GM19193 (cell line): Measurements from ENCODE around the gene HNMT.

Experiments used
- POLR2A ChIP-seq: IDR thresholded peaks from 4 replicates; pipeline ENCODE4 v1.6.1; 2011; ENCODE audit not compliant: insufficient read depth, insufficient read length; ENCODE audit errors: extremely low read depth

The HNMT gene

DNA sequence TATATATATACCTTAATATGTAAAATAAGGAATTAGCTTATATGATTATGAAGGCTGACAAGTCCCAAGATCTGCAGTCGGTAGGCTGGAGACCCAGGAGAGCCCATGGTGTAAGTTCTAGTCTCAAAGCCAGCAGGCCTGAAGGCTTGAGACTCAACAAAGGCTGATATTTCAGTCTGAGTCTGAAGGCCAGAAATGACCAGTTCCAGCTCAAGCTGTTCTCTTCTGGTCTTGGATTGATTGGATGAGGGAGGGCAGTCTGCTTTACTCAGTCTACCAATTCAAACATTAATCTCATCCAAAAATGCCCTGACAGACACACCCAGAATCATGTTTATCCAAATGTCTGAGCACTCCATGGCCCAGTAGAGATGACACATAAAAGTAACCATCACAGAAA is 22.0 kb downstream of the HNMT start:
- no peak for TF ChIP-seq POLR2A

GRCh38 chr2:137987011-137987410 is 22.7 kb downstream of the HNMT start:
- no peak for TF ChIP-seq POLR2A

GRCh38 chr2:137991078-137991477 is 26.8 kb downstream of the HNMT start:
- TF ChIP-seq POLR2A, result no peak

GRCh38 chr2:137992039-137992646 is 27.9 kb downstream of the HNMT start:
- no peak for TF ChIP-seq POLR2A

DNA sequence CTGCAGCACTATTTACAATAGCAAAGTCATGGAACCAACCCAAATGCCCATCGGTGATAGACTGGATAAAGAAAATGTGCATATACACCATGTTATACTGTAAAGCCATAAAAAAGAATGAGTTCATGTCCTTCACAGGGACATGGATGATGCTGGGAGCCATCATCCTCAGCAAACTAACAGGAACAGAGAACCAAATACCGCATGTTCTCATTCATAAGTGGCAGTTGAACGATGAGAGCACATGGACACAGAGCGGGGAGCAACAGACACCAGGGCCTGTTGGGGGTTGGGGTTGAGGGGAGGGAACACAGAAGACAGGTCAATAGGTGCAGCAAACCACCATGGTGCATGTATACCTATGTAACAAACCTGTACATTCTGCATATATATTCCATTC is 33.5 kb downstream of the HNMT start:
- no peak for TF ChIP-seq POLR2A

DNA sequence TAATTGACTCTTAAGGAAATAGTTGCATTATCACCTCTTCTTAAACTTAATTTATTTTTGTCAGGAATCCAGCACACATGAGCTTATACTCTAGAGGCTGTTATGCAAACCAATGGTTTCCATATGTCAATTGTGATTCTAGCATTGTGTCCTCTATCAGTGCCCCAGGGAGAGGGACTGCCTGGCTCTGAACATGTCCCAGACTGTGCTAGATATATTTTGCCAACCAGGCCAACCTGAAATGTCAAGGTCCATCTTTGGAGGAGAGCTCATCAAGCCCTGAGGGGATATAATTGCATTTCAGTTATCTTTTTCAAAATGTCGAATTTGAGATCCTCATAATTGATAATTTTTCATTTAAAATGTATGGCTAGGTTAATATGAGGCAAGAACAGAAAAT is 34.2 kb downstream of the HNMT start:
- TF ChIP-seq POLR2A, result no peak

GRCh38 chr2:137999273-137999672 is 35.0 kb downstream of the HNMT start:
- TF ChIP-seq POLR2A, result no peak

DNA sequence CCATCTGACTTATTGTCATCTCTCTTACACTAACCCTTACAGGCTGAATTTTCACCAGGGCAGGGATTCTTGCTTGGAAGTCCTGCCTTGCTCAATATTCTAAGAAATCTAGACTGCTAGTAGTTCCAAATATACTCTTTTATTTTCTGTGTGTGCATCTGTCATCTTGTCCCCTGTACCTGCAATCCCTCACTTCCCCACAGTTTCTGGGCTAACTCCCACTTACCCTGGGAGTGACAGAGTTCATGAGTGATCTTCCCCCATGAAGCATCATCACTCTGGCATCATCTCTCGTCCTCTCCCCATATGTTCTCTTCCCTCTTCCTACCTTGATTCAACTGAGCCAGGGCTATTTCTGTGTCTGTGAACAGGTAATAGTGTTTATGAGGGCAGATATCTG is 35.7 kb downstream of the HNMT start:
- no peak for TF ChIP-seq POLR2A

GRCh38 chr2:138000796-138001195 is 36.5 kb downstream of the HNMT start:
- TF ChIP-seq POLR2A, result no peak

DNA sequence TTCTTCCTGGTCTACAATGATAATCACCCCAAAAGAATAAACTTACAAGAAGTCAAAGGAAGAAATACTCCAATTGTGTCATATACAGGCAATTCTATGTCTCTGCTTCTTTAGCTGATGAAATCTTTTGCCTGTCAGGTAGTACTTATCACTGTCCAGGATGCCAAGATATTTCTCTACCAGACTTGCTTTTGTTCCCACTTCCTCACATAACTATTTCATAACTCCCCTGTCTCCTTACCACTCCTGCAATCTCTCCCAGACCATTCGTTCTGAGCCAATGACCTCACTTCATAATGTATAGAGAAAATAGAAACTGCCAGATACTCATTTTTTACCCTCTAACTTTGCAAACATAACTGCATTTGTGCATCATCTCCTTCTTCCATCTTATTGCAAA is 39.1 kb downstream of the HNMT start:
- TF ChIP-seq POLR2A, result no peak

- TF ChIP-seq POLR2A, result no peak
Observed at GRCh38 chr2:138007431-138007830, 43.2 kb downstream of the HNMT start.

DNA sequence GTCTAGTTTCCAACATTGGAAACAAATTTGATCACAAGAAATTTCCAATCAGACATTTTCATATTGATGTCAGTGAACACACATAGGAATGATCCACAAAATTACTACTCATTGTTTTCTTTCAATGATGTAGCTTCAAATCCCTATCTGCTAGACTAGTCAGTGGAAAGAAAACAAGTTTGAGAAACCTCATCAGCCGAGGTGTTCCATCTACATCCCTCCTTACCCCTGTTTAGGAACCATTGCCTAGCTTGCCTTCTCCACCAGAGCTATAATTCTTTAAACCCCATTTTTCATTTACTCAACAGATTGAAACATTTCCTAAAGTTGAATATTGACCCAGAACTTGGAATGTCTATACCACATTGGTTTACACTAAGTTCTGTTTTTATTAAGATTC is 45.3 kb downstream of the HNMT start:
- TF ChIP-seq POLR2A, result no peak

- TF ChIP-seq POLR2A, result no peak
Observed at GRCh38 chr2:138010890-138011289, 46.6 kb downstream of the HNMT start.

DNA sequence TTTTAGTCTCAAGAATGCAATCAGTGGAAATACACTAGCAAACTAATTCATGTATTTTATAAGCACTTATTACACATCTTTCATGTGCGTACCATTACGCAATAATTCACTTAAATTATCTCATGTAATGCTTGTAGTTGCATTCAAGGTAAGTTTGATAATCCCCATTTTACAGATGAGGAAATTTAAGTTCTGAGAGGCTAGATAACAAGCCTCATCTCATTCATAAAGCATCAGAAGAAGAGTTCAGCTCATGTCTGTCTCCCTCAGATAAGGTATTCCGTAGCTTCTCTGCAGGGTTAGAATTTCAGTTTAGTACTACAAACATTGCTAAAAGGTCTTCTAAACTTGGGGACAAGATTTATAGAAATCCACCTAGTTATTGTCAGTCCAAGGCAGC is 47.8 kb downstream of the HNMT start:
- TF ChIP-seq POLR2A, result no peak

- no peak for TF ChIP-seq POLR2A
Observed at GRCh38 chr2:138012968-138013367, 48.7 kb downstream of the HNMT start.

GRCh38 chr2:138013639-138014038 is 49.4 kb downstream of the HNMT start:
- no peak for TF ChIP-seq POLR2A

- TF ChIP-seq POLR2A, result no peak
Observed at GRCh38 chr2:138015494-138015893, 51.2 kb downstream of the HNMT start.
